ENCODE results near the gene NCOA5. TPM values are rescaled to one million over a fixed set of nuclear protein-coding genes. Genes with fewer than 3 reads are reported as not detected.

The NCOA5 gene
- total and polyA plus RNA-seq, 9 of the 15 experiments (the other 6 are each of a cell fraction or from before 2014, with no cell fraction given) = 3.9 to 22.8 (median 13.8) TPM

DNA sequence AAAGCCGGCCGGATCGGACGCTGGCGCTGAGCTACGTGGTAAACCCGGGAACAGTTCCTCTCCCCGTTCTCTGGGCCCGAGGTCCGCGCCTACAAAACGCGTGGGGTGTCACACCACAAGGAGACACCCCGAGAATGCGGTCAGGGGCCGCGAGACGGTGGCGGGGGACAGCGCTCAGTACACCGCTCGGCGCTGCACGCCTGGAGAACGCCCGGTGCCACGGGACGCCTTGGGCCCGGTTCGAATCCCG is 670 bp downstream of the NCOA5 start:
- peak overlapping the region; percentile 98 for H3K27ac ChIP-seq (ENCODE audit: extremely low read depth, low read depth, low read length)
- no peaks in the 10 kb centered on the region for H3K9me3 ChIP-seq (replicated peaks; ENCODE audit: control insufficient read depth, insufficient read depth, low read depth, low read length)
- no peaks in the 10 kb centered on the region for H3K36me3 ChIP-seq (ENCODE audit: control insufficient read depth, insufficient read depth, low read length)
- H3K4me2 ChIP-seq (ENCODE audit: insufficient read depth, low read length) = peak overlapping the region; percentile 83
- H3K27me3 ChIP-seq (ENCODE audit: control insufficient read depth in 2 of 2, insufficient read depth in 2 of 2, low read length in 2 of 2) = no peaks in the 10 kb centered on the region
- ChIA-PET POLR2A (interaction anchor here (0.6 to 2.1 kb wide), 12 partner anchors 9 to 307 kb away, joined by 3 to 18 read pairs (median 4); partner anchors contain the start of gene PCIF1), CTCF (ENCODE audit: low intra/inter-chr PET ratio) (interaction anchor here (3.8 kb wide), 1 partner anchor 75 kb away, joined by 18 read pairs; no protein-coding TSS in a partner anchor)
- FAIRE-seq (no peak), DNase-seq (ENCODE audit: extremely low read depth in 1 of 4, low spot score in 3 of 4) (peak in 3 of 4 experiments; percentile 52 to 63 (median 54)), ATAC-seq (peak; percentile 75)
- H3K9me1 ChIP-seq (ENCODE audit: control insufficient read depth, insufficient read depth, low read length) = no peaks in the 10 kb centered on the region
- peaks cover 55% of the 10 kb centered on the region for H3K79me2 ChIP-seq (ENCODE audit: control insufficient read depth, insufficient read depth, low read length)
- H3K9ac ChIP-seq (ENCODE audit: insufficient read depth in 1 of 2, low read depth in 2 of 2, low read length in 2 of 2) = peak overlapping the region; percentile 90 to 99
- intact Hi-C loops (cut with micrococcal nuclease) (loop anchor here (5.0 kb wide), 1 partner anchor 117 kb away; the partner anchor contains the start of gene ZNF335), in situ Hi-C loops (cut with MboI) (no loop called here)
- under 1% methylated on average over 27 of the region's 31 CpGs for WGBS (ENCODE audit: insufficient coverage, low coverage, missing lambda C conversion rate)
- peak overlapping the region; percentile 65 for H3K4me3 ChIP-seq
- H4K20me1 ChIP-seq (replicated peaks; ENCODE audit: control insufficient read depth, insufficient read depth, low read length) = peaks cover 21% of the 10 kb centered on the region
- peaks cover 12 to 22% of the 10 kb centered on the region in 2 experiments for H3K4me1 ChIP-seq (replicated peaks in 1 of 2; ENCODE audit: control insufficient read depth in 2 of 2, insufficient read depth in 2 of 2, low read length in 2 of 2)
- peak overlapping the region; percentile 95 for H2AFZ ChIP-seq (ENCODE audit: low read depth, low read length)
- BruUV-seq (replicated peaks) = no TSS peak
- TF ChIP-seq ARID1B (IDR thresholded peaks at IDR 0.05) (peak; percentile 15; the same call in 1 of the 2 replicates), BCOR (IDR thresholded peaks at IDR 0.05) (peak; percentile 63; the same call in 1 of the 2 replicates), ZBTB1 (CRISPR knock-in tag; IDR thresholded peaks at IDR 0.05; ENCODE audit: borderline replicate concordance, low read depth) (peak; percentile 97)
- TF ChIP-seq, protein P1, sequence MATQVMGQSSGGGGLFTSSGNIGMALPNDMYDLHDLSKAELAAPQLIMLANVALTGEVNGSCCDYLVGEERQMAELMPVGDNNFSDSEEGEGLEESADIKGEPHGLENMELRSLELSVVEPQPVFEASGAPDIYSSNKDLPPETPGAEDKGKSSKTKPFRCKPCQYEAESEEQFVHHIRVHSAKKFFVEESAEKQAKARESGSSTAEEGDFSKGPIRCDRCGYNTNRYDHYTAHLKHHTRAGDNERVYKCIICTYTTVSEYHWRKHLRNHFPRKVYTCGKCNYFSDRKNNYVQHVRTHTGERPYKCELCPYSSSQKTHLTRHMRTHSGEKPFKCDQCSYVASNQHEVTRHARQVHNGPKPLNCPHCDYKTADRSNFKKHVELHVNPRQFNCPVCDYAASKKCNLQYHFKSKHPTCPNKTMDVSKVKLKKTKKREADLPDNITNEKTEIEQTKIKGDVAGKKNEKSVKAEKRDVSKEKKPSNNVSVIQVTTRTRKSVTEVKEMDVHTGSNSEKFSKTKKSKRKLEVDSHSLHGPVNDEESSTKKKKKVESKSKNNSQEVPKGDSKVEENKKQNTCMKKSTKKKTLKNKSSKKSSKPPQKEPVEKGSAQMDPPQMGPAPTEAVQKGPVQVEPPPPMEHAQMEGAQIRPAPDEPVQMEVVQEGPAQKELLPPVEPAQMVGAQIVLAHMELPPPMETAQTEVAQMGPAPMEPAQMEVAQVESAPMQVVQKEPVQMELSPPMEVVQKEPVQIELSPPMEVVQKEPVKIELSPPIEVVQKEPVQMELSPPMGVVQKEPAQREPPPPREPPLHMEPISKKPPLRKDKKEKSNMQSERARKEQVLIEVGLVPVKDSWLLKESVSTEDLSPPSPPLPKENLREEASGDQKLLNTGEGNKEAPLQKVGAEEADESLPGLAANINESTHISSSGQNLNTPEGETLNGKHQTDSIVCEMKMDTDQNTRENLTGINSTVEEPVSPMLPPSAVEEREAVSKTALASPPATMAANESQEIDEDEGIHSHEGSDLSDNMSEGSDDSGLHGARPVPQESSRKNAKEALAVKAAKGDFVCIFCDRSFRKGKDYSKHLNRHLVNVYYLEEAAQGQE (IDR thresholded peaks at IDR 0.05; ENCODE audit: borderline replicate concordance) = 0 out of 2 replicates have a peak, but pooled peaks have one; percentile 18
- TF ChIP-seq, protein P1 (CRISPR knock-in tag; IDR thresholded peaks at IDR 0.05; ENCODE audit: low read depth) = no peak
- TF ChIP-seq, protein P2, sequence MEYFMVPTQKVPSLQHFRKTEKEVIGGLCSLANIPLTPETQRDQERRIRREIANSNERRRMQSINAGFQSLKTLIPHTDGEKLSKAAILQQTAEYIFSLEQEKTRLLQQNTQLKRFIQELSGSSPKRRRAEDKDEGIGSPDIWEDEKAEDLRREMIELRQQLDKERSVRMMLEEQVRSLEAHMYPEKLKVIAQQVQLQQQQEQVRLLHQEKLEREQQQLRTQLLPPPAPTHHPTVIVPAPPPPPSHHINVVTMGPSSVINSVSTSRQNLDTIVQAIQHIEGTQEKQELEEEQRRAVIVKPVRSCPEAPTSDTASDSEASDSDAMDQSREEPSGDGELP (CRISPR knock-in tag; IDR thresholded peaks at IDR 0.05; ENCODE audit: borderline replicate concordance) = 0 out of 2 replicates have a peak, but pooled peaks have one; percentile 27
